ENCODE measurements around the gene ZFP82. TPM values are rescaled to one million over a fixed set of nuclear protein-coding genes. Genes with fewer than 3 reads are reported as not detected.

The ZFP82 gene
- total RNA-seq (2012; rRNA removed), result 5.7 and 7.9 TPM in 2 replicates

DNA sequence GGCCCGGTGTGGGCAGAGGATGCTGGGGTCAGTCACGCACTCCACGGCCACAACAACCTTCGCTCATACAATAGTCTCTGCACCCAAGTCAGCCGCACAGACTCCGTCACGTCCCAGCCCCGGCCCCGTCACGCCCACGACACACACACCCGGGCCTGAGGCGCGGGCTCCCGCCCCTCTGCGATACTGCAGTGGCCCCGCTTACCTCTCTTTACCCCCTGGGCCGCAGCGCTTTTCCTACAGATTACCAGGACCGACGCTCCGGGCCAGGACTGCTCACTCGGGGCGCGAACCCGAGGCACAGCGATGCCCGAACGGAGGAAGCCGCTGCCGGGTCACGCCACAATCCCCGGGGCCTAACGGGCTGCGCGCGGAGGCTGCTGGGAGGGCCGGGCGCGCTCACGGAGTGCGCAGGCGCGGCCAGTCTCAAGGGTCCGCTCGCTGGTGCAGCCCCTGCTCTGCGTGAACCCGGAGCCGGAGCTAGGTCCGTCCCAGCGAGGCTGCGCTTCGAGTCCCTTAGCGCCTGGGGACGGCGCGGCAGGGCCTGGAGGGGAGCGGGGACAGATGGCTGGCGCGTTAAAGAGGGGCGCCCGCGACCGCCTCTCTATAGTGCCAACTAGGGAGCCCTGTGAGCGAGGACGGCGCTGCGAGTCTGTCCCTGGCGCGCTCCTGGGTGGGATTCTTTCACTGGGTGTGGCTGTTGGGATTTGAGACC, at the start of gene ZFP82:
Gene ZFP82, minus strand, starts transcription at position 358 of the 715 bp plus-strand sequence. CDS start 8,855 bp downstream, outside the sequence.
- H3K4me3 ChIP-seq (ENCODE audit: low read length), result peak within 1 kb of the TSS; percentile 78
- H3K27me3 ChIP-seq (ENCODE audit: control insufficient read depth, insufficient read depth, low read length), result no peaks in the 10 kb centered on the region
- peaks cover 3% of the 10 kb centered on the region for H3K36me3 ChIP-seq (ENCODE audit: insufficient read depth, low read length)
- H3K4me2 ChIP-seq (ENCODE audit: low read length), result peak within 1 kb of the TSS; percentile 84
- peak within 1 kb of the TSS; percentile 90 for H3K9ac ChIP-seq (ENCODE audit: low read depth, low read length)
- peaks cover 17% of the 10 kb centered on the region for H3K4me1 ChIP-seq (ENCODE audit: control insufficient read depth, insufficient read depth, low read length)
- peaks cover 6% of the 10 kb centered on the region for H3K9me3 ChIP-seq (replicated peaks; ENCODE audit: low read length)

DNA sequence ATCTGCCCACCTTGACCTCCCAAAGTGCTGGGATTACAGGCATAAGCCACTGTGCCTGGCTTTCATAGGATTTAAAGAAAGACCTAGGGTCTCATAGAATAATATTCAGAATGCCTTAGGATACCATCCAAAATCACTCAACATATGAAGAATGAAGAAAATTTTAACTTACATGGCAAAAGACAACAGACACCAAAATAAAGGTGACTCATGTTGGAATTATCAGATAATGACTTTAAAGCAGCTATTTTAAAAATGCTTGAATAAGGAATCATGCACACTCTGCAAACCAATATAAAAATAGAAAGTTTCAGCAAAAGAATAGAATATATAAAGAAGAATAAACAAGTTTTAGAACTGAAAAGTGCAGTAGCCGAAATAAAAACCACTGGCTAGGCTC, 41.6 kb upstream of the ZFP82 start:
- Histone ChIP-seq H3K27me3 (ENCODE audit: control insufficient read depth, insufficient read depth, low read length) (no peaks in the 10 kb centered on the region), H3K9ac (ENCODE audit: low read depth, low read length) (no peak overlapping the region), H3K4me3 (ENCODE audit: low read length) (no peak overlapping the region), H3K9me3 (replicated peaks; ENCODE audit: low read length) (no peaks in the 10 kb centered on the region), H3K4me1 (ENCODE audit: control insufficient read depth, insufficient read depth, low read length) (peaks cover 5% of the 10 kb centered on the region), H3K4me2 (ENCODE audit: low read length) (no peak overlapping the region), H3K36me3 (ENCODE audit: insufficient read depth, low read length) (peaks cover 4% of the 10 kb centered on the region)

DNA sequence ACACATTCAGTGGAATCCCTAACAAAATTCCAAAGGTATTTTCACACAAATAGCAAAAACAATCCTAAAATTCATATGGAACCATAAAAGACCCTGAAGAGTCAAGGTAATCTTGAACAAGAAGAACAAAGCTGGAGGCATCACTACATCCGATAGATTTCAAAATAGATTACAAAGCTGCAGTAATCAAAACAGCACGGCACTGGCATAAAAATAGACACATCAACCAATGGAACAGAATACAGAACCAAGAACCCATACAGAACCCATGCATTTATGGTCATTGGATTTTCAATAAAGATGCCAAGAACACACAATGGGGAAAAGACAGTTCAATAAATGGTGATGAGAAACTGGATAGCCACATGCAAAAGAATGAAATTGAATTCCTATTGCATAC, 38.4 kb upstream of the ZFP82 start:
- no peaks in the 10 kb centered on the region for H3K27me3 ChIP-seq (ENCODE audit: control insufficient read depth, insufficient read depth, low read length)
- no peak overlapping the region for H3K4me3 ChIP-seq (ENCODE audit: low read length)
- no peaks in the 10 kb centered on the region for H3K9me3 ChIP-seq (replicated peaks; ENCODE audit: low read length)
- peaks cover 5% of the 10 kb centered on the region for H3K4me1 ChIP-seq (ENCODE audit: control insufficient read depth, insufficient read depth, low read length)
- H3K4me2 ChIP-seq (ENCODE audit: low read length), result no peak overlapping the region
- peaks cover 4% of the 10 kb centered on the region for H3K36me3 ChIP-seq (ENCODE audit: insufficient read depth, low read length)
- no peak overlapping the region for H3K9ac ChIP-seq (ENCODE audit: low read depth, low read length)

DNA sequence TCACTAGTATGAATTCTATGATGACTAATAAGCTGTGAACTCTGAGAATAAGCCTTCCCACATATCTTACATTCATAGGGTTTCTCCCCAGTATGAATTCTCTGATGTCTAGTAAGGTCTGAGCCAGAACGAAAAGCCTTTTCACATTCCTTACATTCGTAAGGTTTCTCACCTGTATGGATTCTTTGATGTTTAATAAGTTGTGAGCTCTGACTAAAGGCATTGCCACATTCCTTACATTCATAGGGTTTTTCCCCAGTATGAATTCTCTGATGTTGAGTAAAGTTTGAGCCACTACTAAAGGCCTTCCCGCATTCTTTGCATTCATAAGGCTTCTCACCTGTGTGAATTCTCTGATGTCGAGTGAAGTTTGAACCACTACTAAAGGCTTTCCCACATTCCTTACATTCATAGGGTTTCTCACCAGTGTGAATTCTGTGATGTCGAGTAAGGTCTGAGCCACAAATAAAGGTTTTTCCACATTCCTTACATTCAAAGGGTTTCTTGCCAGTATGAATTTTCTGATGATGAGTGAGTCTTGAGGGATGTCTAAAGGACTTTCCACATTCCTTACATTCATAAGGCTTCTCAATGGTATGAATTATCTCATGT, 30.7 kb upstream of the ZFP82 start:
- Histone ChIP-seq H3K9ac (ENCODE audit: low read depth, low read length) (no peak overlapping the region), H3K27me3 (ENCODE audit: control insufficient read depth, insufficient read depth, low read length) (no peaks in the 10 kb centered on the region), H3K36me3 (ENCODE audit: insufficient read depth, low read length) (peaks cover 41% of the 10 kb centered on the region), H3K9me3 (replicated peaks; ENCODE audit: low read length) (peaks cover 44% of the 10 kb centered on the region), H3K4me2 (ENCODE audit: low read length) (no peak overlapping the region), H3K4me3 (ENCODE audit: low read length) (no peak overlapping the region), H3K4me1 (ENCODE audit: control insufficient read depth, insufficient read depth, low read length) (no peaks in the 10 kb centered on the region)

DNA sequence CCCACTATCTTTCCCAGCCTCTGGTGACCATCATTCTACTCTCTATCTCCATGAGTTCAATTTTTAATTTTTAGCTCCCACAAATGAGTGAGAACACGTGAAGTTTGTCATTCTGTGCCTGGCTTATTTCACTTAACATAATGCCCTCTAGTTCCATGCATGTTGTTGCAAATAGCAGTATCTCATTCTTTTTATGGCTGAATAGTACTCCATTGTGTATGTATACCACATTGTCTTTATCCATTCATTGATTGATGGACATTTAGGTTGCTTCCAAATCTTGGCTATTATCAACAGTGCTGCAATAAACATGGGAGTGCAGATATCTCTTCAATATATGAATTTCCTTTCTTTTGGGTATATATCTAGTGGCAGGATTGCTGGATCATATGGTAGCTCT, 22.9 kb upstream of the ZFP82 start:
- H3K4me1 ChIP-seq (ENCODE audit: control insufficient read depth, insufficient read depth, low read length), result no peaks in the 10 kb centered on the region
- no peak overlapping the region for H3K4me3 ChIP-seq (ENCODE audit: low read length)
- no peaks in the 10 kb centered on the region for H3K36me3 ChIP-seq (ENCODE audit: insufficient read depth, low read length)
- H3K9me3 ChIP-seq (replicated peaks; ENCODE audit: low read length), result peaks cover 11% of the 10 kb centered on the region
- H3K27me3 ChIP-seq (ENCODE audit: control insufficient read depth, insufficient read depth, low read length), result no peaks in the 10 kb centered on the region
- H3K4me2 ChIP-seq (ENCODE audit: low read length), result no peak overlapping the region
- H3K9ac ChIP-seq (ENCODE audit: low read depth, low read length), result no peak overlapping the region

DNA sequence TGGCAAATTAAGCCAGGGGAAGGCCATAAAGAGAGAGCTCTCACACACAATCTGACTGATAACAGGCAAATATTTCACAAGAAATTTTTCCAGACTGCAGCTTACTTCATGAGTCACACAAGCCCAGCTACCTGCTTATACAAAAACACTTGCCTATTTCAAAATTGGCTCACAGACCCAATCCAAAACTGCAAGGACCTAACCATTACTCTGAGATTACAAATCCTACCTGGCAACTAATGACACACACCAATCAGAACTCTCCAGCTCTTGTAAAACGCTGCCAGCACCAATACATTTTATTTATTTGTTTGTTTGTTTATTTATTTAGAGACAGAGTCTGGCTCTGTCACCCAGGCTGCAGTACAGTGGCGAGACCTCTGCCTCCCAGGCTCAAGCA, 18.1 kb upstream of the ZFP82 start:
- H3K36me3 ChIP-seq (ENCODE audit: insufficient read depth, low read length), result no peaks in the 10 kb centered on the region
- no peaks in the 10 kb centered on the region for H3K27me3 ChIP-seq (ENCODE audit: control insufficient read depth, insufficient read depth, low read length)
- no peaks in the 10 kb centered on the region for H3K4me1 ChIP-seq (ENCODE audit: control insufficient read depth, insufficient read depth, low read length)
- H3K9me3 ChIP-seq (replicated peaks; ENCODE audit: low read length), result peaks cover 3% of the 10 kb centered on the region
- H3K4me2 ChIP-seq (ENCODE audit: low read length), result no peak overlapping the region
- no peak overlapping the region for H3K9ac ChIP-seq (ENCODE audit: low read depth, low read length)
- H3K4me3 ChIP-seq (ENCODE audit: low read length), result no peak overlapping the region

DNA sequence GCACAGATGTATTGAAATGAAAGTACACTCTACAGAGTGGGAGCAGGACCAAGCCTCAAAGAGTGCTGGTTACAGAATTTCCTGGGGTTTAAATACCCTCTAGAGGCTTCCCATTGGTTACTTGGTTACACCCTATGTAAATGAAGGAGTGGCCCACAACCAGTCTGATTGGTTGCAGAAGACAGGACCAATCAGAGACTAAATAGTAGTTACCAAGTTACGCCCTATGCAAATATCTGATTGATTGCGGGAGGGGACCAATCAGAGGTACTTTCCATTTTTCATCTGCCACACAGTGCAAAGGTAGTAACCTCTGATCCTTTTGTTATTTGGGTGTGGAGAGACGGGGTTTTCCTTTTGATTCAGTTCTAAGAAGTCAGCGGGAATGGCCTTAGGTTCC, 5.5 kb upstream of the ZFP82 start:
- peaks cover 7% of the 10 kb centered on the region for H3K4me1 ChIP-seq (ENCODE audit: control insufficient read depth, insufficient read depth, low read length)
- H3K4me2 ChIP-seq (ENCODE audit: low read length), result no peak overlapping the region
- H3K27me3 ChIP-seq (ENCODE audit: control insufficient read depth, insufficient read depth, low read length), result no peaks in the 10 kb centered on the region
- no peak overlapping the region for H3K9ac ChIP-seq (ENCODE audit: low read depth, low read length)
- no peak overlapping the region for H3K4me3 ChIP-seq (ENCODE audit: low read length)
- H3K9me3 ChIP-seq (replicated peaks; ENCODE audit: low read length), result peaks cover 4% of the 10 kb centered on the region
- no peaks in the 10 kb centered on the region for H3K36me3 ChIP-seq (ENCODE audit: insufficient read depth, low read length)

DNA sequence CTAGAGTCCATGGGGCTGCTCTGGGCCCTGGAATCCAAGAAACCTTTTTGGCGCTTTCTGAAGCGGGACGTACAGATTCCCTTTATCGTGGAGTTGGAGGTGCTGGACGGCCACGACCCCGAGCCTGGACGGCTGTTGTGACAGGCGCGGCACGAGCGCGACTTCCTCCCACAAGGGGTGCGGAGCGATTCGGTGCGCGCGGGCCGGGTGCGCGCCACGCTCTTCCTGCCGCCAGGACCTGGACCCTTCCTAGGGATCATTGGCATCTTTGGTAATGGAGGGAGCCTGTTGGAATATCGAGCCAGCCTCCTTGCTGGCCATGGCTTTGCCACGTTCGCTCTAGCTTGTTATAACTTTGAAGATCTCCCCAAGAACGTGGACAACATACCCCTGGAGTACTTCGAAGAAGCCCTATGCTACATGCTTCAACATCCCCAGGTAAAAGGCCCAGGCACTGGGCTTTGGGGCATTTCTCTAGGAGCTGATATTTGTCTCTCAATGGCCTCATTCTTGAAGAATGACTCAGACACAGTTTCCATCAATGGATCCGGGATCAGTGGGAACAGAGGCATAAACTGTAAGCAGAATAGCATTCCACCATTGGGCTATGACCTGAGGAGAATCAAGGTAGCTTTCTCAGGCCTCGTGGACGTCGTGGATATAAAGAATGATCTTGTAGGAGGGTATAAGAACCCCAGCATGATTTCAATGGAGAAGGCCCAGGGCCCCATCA, 3.5 kb upstream of the ZFP82 start:
- H3K27me3 ChIP-seq (ENCODE audit: control insufficient read depth, insufficient read depth, low read length), result no peaks in the 10 kb centered on the region
- peaks cover 9% of the 10 kb centered on the region for H3K9me3 ChIP-seq (replicated peaks; ENCODE audit: low read length)
- H3K36me3 ChIP-seq (ENCODE audit: insufficient read depth, low read length), result peaks cover 3% of the 10 kb centered on the region
- H3K4me3 ChIP-seq (ENCODE audit: low read length), result peak overlapping the region; percentile 71
- H3K4me1 ChIP-seq (ENCODE audit: control insufficient read depth, insufficient read depth, low read length), result peaks cover 17% of the 10 kb centered on the region
- H3K9ac ChIP-seq (ENCODE audit: low read depth, low read length), result peak overlapping the region; percentile 54
- peak overlapping the region; percentile 87 for H3K4me2 ChIP-seq (ENCODE audit: low read length)

DNA sequence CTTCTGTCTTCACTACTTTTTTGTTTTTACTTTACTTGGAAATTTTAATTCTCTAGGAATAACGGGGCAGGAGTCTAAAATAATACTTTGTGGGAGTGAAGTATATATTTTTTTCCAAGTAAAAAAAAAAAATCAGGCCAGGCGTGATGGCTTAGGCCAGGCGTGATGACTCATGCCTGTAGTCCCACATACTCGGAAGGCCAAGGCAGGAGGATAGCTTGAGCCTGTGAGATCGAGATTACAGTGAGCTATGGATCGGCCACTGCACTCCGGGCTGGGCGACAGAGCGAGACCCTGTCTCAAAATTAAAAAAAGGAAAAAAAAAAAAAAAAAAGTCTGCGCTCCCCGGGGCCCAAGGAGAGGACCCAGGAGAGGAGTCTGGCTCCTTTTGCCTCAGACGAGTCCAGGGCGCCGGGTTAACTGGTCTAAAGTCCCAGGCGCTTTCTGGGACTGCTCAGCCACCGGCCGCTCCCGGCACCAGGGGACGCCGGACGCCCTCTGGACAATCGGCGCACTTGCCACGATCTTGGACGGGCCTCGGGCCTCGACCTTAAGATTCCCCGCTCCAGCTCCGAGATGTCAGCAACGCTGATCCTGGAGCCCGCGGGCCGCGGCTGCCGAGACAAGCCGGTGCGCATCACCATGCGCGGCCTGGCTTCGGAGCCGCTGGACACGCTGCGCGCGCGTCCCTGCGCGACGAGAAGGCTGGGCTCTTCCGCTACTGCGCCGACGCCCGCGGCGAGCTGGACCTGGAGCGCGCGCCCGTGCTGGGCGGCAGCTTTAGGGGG, 2.7 kb upstream of the ZFP82 start:
- Histone ChIP-seq H3K9me3 (replicated peaks; ENCODE audit: low read length) (peaks cover 9% of the 10 kb centered on the region), H3K9ac (ENCODE audit: low read depth, low read length) (peak overlapping the region; percentile 54), H3K4me2 (ENCODE audit: low read length) (peak overlapping the region; percentile 87)

DNA sequence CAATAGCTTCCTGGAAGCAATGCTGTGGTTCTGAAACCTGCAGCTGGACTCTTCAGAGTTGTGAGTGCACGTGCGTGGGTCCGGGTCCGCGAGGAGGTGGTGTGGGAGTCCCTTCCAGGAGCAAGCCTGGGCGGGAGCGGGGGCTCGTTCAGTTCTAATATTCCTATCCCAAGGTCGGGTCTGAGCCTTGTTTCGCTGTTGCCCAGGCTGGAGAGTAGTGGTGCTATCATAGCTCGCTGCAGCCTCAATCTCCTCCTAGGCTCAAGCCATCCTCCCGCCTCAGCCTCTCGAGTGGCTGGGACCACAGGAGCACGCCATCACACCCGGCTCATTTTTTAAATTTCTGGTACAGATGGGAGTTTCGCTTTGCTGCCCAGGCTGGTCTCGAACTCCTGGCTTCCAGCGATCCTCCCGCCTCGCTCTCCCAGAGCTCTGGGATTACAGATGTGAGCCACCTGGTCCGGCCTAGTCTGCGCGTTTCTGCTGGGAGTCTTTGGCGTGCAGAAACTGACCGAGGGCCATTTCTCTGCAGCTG, 625 bp downstream of the ZFP82 start:
- Histone ChIP-seq H3K36me3 (ENCODE audit: insufficient read depth, low read length) (peaks cover 7% of the 10 kb centered on the region), H3K9ac (ENCODE audit: low read depth, low read length) (peak overlapping the region; percentile 90), H3K4me1 (ENCODE audit: control insufficient read depth, insufficient read depth, low read length) (peaks cover 17% of the 10 kb centered on the region), H3K9me3 (replicated peaks; ENCODE audit: low read length) (peaks cover 6% of the 10 kb centered on the region), H3K4me3 (ENCODE audit: low read length) (peak overlapping the region; percentile 78), H3K27me3 (ENCODE audit: control insufficient read depth, insufficient read depth, low read length) (no peaks in the 10 kb centered on the region), H3K4me2 (ENCODE audit: low read length) (peak overlapping the region; percentile 84)

More for the DNA sequence above, 2.7 kb upstream of the ZFP82 start:
- Histone ChIP-seq H3K36me3 (ENCODE audit: insufficient read depth, low read length) (peaks cover 3% of the 10 kb centered on the region), H3K4me1 (ENCODE audit: control insufficient read depth, insufficient read depth, low read length) (peaks cover 17% of the 10 kb centered on the region), H3K4me3 (ENCODE audit: low read length) (peak overlapping the region; percentile 71), H3K27me3 (ENCODE audit: control insufficient read depth, insufficient read depth, low read length) (no peaks in the 10 kb centered on the region)

DNA sequence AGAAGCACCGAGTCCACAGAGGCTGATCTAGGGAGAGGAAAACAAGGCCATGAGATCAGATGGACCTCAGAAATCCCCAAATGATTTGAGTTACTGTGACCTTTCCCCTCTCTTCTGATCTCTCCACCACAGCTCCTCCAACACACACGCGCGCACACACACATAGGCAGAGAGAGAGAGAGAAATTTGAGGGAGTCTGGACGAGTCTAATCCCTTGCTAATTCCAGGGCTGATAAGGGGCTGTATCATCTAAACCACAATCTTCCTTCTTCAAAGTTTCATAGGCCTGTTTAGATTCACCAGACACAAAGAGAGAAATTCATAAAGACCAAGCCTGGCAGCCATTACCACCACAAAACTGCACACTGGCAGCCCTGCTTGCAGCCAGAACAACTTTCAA, 8.6 kb downstream of the ZFP82 start:
- H3K27me3 ChIP-seq (ENCODE audit: control insufficient read depth, insufficient read depth, low read length), result no peaks in the 10 kb centered on the region
- H3K36me3 ChIP-seq (ENCODE audit: insufficient read depth, low read length), result peaks cover 55% of the 10 kb centered on the region
- no peak overlapping the region for H3K4me3 ChIP-seq (ENCODE audit: low read length)
- no peak overlapping the region for H3K4me2 ChIP-seq (ENCODE audit: low read length)
- peaks cover 8% of the 10 kb centered on the region for H3K9me3 ChIP-seq (replicated peaks; ENCODE audit: low read length)
- H3K4me1 ChIP-seq (ENCODE audit: control insufficient read depth, insufficient read depth, low read length), result no peaks in the 10 kb centered on the region
- no peak overlapping the region for H3K9ac ChIP-seq (ENCODE audit: low read depth, low read length)
